Ishikawa (cell line): Measurements from ENCODE around the gene PLAAT5.

Source experiments
- EP300 ChIP-seq: IDR thresholded peaks from 2 replicates; pipeline ENCODE4 v1.6.1; 2012; ENCODE audit warnings: borderline replicate concordance
- NFIC ChIP-seq: IDR thresholded peaks from 2 replicates; pipeline ENCODE4 v1.6.1; 2012
- RAD21 ChIP-seq: IDR thresholded peaks from 2 replicates; pipeline ENCODE4 v1.6.1; 2012; ENCODE audit warnings: low read depth
- TAF1 ChIP-seq: IDR thresholded peaks from 2 replicates; pipeline ENCODE4 v1.6.1; 2012; ENCODE audit warnings: low read depth, mild to moderate bottlenecking
- TEAD4 ChIP-seq: IDR thresholded peaks from 2 replicates; pipeline ENCODE4 v1.6.1; 2012
- YY1 ChIP-seq: IDR thresholded peaks from 2 replicates; pipeline ENCODE4 v1.6.1; 2012; ENCODE audit warnings: low read depth
- TF ChIP-seq, protein P1 (sequence below): IDR thresholded peaks from 2 replicates; pipeline ENCODE4 v1.6.1; 2012; ENCODE audit warnings: low read depth, mild to moderate bottlenecking
- TF ChIP-seq, protein P2 (sequence below): IDR thresholded peaks from 2 replicates; pipeline ENCODE4 v1.6.1; 2012

DNA sequence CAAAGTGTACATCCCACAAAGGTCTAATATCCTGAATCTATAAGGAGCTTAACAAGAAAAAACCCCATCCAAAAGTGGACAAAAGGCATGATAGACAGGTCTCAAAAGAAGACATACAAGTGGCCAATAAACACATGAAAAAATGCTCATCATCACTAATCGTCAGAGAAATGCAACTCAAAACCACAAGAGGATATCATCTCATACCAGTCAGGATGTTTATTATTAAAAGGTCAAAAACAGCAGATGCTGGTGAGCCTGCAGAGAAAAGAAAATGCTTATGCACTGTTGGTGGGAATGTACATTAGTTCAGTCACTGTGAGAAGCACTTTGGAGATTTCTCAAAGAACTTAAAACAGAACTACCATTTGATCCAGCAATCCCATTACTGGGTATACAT lies 27.6 kb upstream of the PLAAT5 start:
- TF ChIP-seq EP300 = no peak
- TF ChIP-seq, protein P1, sequence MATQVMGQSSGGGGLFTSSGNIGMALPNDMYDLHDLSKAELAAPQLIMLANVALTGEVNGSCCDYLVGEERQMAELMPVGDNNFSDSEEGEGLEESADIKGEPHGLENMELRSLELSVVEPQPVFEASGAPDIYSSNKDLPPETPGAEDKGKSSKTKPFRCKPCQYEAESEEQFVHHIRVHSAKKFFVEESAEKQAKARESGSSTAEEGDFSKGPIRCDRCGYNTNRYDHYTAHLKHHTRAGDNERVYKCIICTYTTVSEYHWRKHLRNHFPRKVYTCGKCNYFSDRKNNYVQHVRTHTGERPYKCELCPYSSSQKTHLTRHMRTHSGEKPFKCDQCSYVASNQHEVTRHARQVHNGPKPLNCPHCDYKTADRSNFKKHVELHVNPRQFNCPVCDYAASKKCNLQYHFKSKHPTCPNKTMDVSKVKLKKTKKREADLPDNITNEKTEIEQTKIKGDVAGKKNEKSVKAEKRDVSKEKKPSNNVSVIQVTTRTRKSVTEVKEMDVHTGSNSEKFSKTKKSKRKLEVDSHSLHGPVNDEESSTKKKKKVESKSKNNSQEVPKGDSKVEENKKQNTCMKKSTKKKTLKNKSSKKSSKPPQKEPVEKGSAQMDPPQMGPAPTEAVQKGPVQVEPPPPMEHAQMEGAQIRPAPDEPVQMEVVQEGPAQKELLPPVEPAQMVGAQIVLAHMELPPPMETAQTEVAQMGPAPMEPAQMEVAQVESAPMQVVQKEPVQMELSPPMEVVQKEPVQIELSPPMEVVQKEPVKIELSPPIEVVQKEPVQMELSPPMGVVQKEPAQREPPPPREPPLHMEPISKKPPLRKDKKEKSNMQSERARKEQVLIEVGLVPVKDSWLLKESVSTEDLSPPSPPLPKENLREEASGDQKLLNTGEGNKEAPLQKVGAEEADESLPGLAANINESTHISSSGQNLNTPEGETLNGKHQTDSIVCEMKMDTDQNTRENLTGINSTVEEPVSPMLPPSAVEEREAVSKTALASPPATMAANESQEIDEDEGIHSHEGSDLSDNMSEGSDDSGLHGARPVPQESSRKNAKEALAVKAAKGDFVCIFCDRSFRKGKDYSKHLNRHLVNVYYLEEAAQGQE = no peak
- TF ChIP-seq TAF1 = no peak
- no peak for TF ChIP-seq NFIC
- TF ChIP-seq RAD21 = no peak
- no peak for TF ChIP-seq YY1
- TF ChIP-seq, protein P2, sequence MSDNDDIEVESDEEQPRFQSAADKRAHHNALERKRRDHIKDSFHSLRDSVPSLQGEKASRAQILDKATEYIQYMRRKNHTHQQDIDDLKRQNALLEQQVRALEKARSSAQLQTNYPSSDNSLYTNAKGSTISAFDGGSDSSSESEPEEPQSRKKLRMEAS = no peak
- TF ChIP-seq TEAD4 = no peak
